H1 (cell line): ENCODE measurements around the gene TUBAL3. TPM values are rescaled to one million over a fixed set of nuclear protein-coding genes. Genes with fewer than 3 reads are reported as not detected.

ENCODE experiments used
- BRCA1 ChIP-seq: IDR thresholded peaks from 2 replicates; pipeline ENCODE4 v1.6.1; 2012; ENCODE audit warnings: low read depth, low read length, improper control_type of control experiment
- CREB1 ChIP-seq: IDR thresholded peaks from 2 replicates; pipeline ENCODE4 v1.6.1; 2012; ENCODE audit warnings: inconsistent platforms
- FOSL1 ChIP-seq: IDR thresholded peaks from 2 replicates; pipeline ENCODE4 v1.6.1; 2011; ENCODE audit warnings: mild to moderate bottlenecking, low read depth, low read length, moderate library complexity; ENCODE audit not compliant: insufficient read depth
- GTF2F1 ChIP-seq: IDR thresholded peaks from 2 replicates; pipeline ENCODE4 v1.6.1; 2012; ENCODE audit warnings: low read depth, low read length, improper control_type of control experiment, borderline replicate concordance
- POLR2A ChIP-seq, 2 experiments: IDR thresholded peaks; 1 replicate in 1 of 2; 2 replicates in 1 of 2; pipeline ENCODE4 v1.6.1; 2011; ENCODE audit warnings: low read depth in 2 of 2, low read length in 2 of 2, mild to moderate bottlenecking in 2 of 2; ENCODE audit errors: control extremely low read depth in 1 of 2
- RXRA ChIP-seq: IDR thresholded peaks from 2 replicates; pipeline ENCODE4 v1.6.1; 2011; ENCODE audit warnings: low read depth, mild to moderate bottlenecking, low read length, moderate library complexity; ENCODE audit not compliant: insufficient read depth
- polyA plus RNA-seq, 7 experiments: library from polyadenylated mRNA; depleted of rRNA in 3 of 7; stranded (reverse) in 5 of 7; unstranded in 2 of 7; fragments of >200 nt in 5 of 7; fragments of 200-250 nt in 2 of 7; gene quantifications; 1 replicate in 5 of 7; 2 replicates in 1 of 7; 4 replicates in 1 of 7; pipeline versions ENCODE4 v1.2.1 to v1.2.3, GENCODE V29; 2011 to 2013; ENCODE audit warnings: missing spikeins in 2 of 7, mixed read lengths in 2 of 7
- total RNA-seq: library from RNA; stranded (reverse); fragmentation: NEBNext Ultra II Directional; extraction: Animal tissue kit (Norgen Biotek cat#: 25700); gene quantifications from 2 replicates; pipeline ENCODE4 v1.2.1, GENCODE V29; 2021
- TF ChIP-seq, protein P1 (sequence below): fragments of 300-600 bp; sonication (generic); IDR thresholded peaks from 2 replicates; pipeline ENCODE4 v1.7.1; 2012; ENCODE audit warnings: low read length, moderate library complexity, mild to moderate bottlenecking, inconsistent platforms; ENCODE audit not compliant: insufficient replicate concordance
- TF ChIP-seq, protein P2 (sequence below): IDR thresholded peaks from 2 replicates; pipeline ENCODE4 v1.6.1; 2011; ENCODE audit warnings: low read depth, mild to moderate bottlenecking, low read length; ENCODE audit not compliant: insufficient read depth

Gene TUBAL3
- total and polyA plus RNA-seq, 2 of the 8 experiments (the other 6 are each of a cell fraction or from before 2014, with no cell fraction given), result 0.17 TPM; not detected in 1

DNA sequence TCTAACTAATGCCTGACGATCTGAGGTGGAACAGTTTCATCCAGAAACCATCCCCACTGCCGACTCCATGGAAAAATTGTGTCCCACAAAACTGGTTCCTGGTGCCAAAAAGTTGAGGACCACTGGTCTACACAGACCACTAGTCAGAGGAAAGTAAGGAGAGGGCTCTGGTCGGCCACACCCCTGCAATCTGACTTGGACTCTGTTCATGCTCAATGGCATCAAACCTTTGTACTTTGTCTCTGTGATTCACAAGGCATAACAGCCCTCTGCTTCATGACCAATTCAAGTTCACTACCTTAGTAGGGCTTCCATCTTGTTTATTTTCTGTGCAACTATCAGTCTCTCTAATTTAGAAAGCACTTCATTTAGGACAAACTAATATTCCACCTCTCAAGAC lies 1.8 kb downstream of the TUBAL3 start (continued):
- TF ChIP-seq, protein P1, sequence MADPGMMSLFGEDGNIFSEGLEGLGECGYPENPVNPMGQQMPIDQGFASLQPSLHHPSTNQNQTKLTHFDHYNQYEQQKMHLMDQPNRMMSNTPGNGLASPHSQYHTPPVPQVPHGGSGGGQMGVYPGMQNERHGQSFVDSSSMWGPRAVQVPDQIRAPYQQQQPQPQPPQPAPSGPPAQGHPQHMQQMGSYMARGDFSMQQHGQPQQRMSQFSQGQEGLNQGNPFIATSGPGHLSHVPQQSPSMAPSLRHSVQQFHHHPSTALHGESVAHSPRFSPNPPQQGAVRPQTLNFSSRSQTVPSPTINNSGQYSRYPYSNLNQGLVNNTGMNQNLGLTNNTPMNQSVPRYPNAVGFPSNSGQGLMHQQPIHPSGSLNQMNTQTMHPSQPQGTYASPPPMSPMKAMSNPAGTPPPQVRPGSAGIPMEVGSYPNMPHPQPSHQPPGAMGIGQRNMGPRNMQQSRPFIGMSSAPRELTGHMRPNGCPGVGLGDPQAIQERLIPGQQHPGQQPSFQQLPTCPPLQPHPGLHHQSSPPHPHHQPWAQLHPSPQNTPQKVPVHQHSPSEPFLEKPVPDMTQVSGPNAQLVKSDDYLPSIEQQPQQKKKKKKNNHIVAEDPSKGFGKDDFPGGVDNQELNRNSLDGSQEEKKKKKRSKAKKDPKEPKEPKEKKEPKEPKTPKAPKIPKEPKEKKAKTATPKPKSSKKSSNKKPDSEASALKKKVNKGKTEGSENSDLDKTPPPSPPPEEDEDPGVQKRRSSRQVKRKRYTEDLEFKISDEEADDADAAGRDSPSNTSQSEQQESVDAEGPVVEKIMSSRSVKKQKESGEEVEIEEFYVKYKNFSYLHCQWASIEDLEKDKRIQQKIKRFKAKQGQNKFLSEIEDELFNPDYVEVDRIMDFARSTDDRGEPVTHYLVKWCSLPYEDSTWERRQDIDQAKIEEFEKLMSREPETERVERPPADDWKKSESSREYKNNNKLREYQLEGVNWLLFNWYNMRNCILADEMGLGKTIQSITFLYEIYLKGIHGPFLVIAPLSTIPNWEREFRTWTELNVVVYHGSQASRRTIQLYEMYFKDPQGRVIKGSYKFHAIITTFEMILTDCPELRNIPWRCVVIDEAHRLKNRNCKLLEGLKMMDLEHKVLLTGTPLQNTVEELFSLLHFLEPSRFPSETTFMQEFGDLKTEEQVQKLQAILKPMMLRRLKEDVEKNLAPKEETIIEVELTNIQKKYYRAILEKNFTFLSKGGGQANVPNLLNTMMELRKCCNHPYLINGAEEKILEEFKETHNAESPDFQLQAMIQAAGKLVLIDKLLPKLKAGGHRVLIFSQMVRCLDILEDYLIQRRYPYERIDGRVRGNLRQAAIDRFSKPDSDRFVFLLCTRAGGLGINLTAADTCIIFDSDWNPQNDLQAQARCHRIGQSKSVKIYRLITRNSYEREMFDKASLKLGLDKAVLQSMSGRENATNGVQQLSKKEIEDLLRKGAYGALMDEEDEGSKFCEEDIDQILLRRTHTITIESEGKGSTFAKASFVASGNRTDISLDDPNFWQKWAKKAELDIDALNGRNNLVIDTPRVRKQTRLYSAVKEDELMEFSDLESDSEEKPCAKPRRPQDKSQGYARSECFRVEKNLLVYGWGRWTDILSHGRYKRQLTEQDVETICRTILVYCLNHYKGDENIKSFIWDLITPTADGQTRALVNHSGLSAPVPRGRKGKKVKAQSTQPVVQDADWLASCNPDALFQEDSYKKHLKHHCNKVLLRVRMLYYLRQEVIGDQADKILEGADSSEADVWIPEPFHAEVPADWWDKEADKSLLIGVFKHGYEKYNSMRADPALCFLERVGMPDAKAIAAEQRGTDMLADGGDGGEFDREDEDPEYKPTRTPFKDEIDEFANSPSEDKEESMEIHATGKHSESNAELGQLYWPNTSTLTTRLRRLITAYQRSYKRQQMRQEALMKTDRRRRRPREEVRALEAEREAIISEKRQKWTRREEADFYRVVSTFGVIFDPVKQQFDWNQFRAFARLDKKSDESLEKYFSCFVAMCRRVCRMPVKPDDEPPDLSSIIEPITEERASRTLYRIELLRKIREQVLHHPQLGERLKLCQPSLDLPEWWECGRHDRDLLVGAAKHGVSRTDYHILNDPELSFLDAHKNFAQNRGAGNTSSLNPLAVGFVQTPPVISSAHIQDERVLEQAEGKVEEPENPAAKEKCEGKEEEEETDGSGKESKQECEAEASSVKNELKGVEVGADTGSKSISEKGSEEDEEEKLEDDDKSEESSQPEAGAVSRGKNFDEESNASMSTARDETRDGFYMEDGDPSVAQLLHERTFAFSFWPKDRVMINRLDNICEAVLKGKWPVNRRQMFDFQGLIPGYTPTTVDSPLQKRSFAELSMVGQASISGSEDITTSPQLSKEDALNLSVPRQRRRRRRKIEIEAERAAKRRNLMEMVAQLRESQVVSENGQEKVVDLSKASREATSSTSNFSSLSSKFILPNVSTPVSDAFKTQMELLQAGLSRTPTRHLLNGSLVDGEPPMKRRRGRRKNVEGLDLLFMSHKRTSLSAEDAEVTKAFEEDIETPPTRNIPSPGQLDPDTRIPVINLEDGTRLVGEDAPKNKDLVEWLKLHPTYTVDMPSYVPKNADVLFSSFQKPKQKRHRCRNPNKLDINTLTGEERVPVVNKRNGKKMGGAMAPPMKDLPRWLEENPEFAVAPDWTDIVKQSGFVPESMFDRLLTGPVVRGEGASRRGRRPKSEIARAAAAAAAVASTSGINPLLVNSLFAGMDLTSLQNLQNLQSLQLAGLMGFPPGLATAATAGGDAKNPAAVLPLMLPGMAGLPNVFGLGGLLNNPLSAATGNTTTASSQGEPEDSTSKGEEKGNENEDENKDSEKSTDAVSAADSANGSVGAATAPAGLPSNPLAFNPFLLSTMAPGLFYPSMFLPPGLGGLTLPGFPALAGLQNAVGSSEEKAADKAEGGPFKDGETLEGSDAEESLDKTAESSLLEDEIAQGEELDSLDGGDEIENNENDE, result no peak
- TF ChIP-seq BRCA1 (no peak), RXRA (no peak), FOSL1 (no peak), GTF2F1 (no peak), POLR2A (IDR thresholded peaks at IDR 0.05; ENCODE audit: control extremely low read depth in 1 of 2, low read depth in 2 of 2, low read length in 2 of 2) (no peak), CREB1 (no peak)
- TF ChIP-seq, protein P2, sequence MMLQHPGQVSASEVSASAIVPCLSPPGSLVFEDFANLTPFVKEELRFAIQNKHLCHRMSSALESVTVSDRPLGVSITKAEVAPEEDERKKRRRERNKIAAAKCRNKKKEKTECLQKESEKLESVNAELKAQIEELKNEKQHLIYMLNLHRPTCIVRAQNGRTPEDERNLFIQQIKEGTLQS, result no peak
